ENCODE results near the gene PEAR1.

Gene PEAR1

GRCh38 chr1:156936721-156937220 is 43.3 kb downstream of the PEAR1 start:
- DNase-seq (ENCODE audit: low read depth, low spot score) = no peak

GRCh38 chr1:156937883-156938282 is 44.4 kb downstream of the PEAR1 start:
- DNase-seq (ENCODE audit: low read depth, low spot score) = no peak

GRCh38 chr1:156938813-156939212 is 45.3 kb downstream of the PEAR1 start:
- no peak for DNase-seq (ENCODE audit: low read depth, low spot score)

- DNase-seq (ENCODE audit: low read depth, low spot score) = no peak
Observed at GRCh38 chr1:156939786-156940334, 46.3 kb downstream of the PEAR1 start.

- no peak for DNase-seq (ENCODE audit: low read depth, low spot score)
Observed at GRCh38 chr1:156941675-156942074, 48.2 kb downstream of the PEAR1 start.

- DNase-seq (ENCODE audit: low read depth, low spot score) = no peak
Observed at GRCh38 chr1:156942176-156942575, 48.7 kb downstream of the PEAR1 start.

- DNase-seq (ENCODE audit: low read depth, low spot score) = no peak
Observed at GRCh38 chr1:156942576-156942975, 49.1 kb downstream of the PEAR1 start.

GRCh38 chr1:156943756-156944155 is 50.2 kb downstream of the PEAR1 start:
- DNase-seq (ENCODE audit: low read depth, low spot score) = no peak

- no peak for DNase-seq (ENCODE audit: low read depth, low spot score)
Observed at GRCh38 chr1:156944268-156944667, 50.8 kb downstream of the PEAR1 start.

- DNase-seq (ENCODE audit: low read depth, low spot score) = no peak
Observed at GRCh38 chr1:156944848-156945247, 51.3 kb downstream of the PEAR1 start.

GRCh38 chr1:156945881-156946661 is 52.6 kb downstream of the PEAR1 start:
- no peak for DNase-seq (ENCODE audit: low read depth, low spot score)

GRCh38 chr1:156947127-156947526 is 53.6 kb downstream of the PEAR1 start:
- DNase-seq (ENCODE audit: low read depth, low spot score) = no peak

- no peak for DNase-seq (ENCODE audit: low read depth, low spot score)
Observed at GRCh38 chr1:156947818-156948525, 54.5 kb downstream of the PEAR1 start.

- DNase-seq (ENCODE audit: low read depth, low spot score) = no peak
Observed at GRCh38 chr1:156948708-156949107, 55.2 kb downstream of the PEAR1 start.

GRCh38 chr1:156949127-156949526 is 55.6 kb downstream of the PEAR1 start:
- no peak for DNase-seq (ENCODE audit: low read depth, low spot score)

GRCh38 chr1:156951371-156951770 is 57.9 kb downstream of the PEAR1 start:
- DNase-seq (ENCODE audit: low read depth, low spot score) = no peak

GRCh38 chr1:156953571-156953970 is 60.1 kb downstream of the PEAR1 start:
- no peak for DNase-seq (ENCODE audit: low read depth, low spot score)

GRCh38 chr1:156956333-156956732 is 62.8 kb downstream of the PEAR1 start:
- DNase-seq (ENCODE audit: low read depth, low spot score) = no peak

GRCh38 chr1:156957634-156958033 is 64.1 kb downstream of the PEAR1 start:
- no peak for DNase-seq (ENCODE audit: low read depth, low spot score)

- DNase-seq (ENCODE audit: low read depth, low spot score) = no peak
Observed at GRCh38 chr1:156958247-156958714, 64.8 kb downstream of the PEAR1 start.

- DNase-seq (ENCODE audit: low read depth, low spot score) = no peak
Observed at GRCh38 chr1:156959414-156959813, 65.9 kb downstream of the PEAR1 start.

GRCh38 chr1:156959925-156960324 is 66.4 kb downstream of the PEAR1 start:
- DNase-seq (ENCODE audit: low read depth, low spot score) = no peak

GRCh38 chr1:156961709-156962108 is 68.2 kb downstream of the PEAR1 start:
- no peak for DNase-seq (ENCODE audit: low read depth, low spot score)

Measured in iPS DF 19.7 (cell line).